Hepatocyte (in vitro differentiated cells): Measurements from ENCODE around the gene NPW.

ENCODE experiments used
- EZH2 ChIP-seq: fragments of 200-600 bp; sonication (generic); IDR thresholded peaks from 2 replicates; pipeline ENCODE4 v1.6.1; 2016; ENCODE audit warnings: antibody characterized with exemption, mild to moderate bottlenecking, borderline replicate concordance
- EZH2phosphoT487 ChIP-seq: fragments of 200-600 bp; sonication (generic); IDR thresholded peaks from one replicate; pipeline ENCODE4 v1.6.1; 2018; ENCODE audit warnings: antibody characterized with exemption, mild to moderate bottlenecking, low read depth, moderate library complexity; ENCODE audit not compliant: unreplicated experiment, severe bottlenecking
- TF ChIP-seq, protein P1 (sequence below): fragments of 200-600 bp; sonication (generic); IDR thresholded peaks from 2 replicates; pipeline ENCODE4 v1.5.1; 2016; ENCODE audit warnings: antibody characterized with exemption, mild to moderate bottlenecking; ENCODE audit not compliant: poor library complexity

DNA sequence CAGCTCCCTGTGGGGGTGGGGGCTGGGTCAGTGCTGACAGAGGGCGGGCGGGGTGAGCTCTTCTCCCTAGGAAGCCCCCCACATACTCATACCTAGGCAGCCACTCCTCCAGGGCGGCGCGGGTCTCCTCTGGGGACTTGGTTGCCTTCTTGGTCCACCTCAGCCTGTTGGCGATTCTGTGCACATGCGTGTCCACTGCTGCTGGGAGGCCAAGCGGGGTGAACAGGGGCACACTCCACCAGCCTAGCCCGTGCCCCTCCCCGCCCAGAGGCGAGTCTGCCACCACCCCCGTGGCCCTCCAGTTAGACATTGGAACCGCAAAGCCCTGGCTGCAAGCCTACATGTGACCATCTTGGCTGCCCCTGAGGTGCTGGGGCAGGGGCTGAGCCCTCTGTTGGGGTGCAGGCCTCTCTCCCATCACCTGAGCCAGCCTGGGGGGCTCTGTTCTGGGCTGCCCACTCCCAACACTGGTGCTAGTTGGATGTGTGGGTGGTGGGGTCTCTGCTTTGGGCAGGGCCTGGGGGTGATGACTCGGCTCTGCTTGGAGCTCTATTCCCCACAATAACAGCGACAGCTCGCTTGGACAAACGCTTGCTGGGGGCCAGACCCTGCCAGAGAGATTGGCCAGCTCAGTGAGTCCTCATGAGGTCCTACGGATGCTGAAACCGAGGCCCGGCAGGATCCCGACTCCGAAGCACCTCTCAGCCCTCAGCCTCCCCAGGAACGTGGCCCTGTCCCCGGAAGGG, 20.6 kb downstream of the NPW start:
- TF ChIP-seq EZH2phosphoT487, result no peak
- TF ChIP-seq, protein P1, sequence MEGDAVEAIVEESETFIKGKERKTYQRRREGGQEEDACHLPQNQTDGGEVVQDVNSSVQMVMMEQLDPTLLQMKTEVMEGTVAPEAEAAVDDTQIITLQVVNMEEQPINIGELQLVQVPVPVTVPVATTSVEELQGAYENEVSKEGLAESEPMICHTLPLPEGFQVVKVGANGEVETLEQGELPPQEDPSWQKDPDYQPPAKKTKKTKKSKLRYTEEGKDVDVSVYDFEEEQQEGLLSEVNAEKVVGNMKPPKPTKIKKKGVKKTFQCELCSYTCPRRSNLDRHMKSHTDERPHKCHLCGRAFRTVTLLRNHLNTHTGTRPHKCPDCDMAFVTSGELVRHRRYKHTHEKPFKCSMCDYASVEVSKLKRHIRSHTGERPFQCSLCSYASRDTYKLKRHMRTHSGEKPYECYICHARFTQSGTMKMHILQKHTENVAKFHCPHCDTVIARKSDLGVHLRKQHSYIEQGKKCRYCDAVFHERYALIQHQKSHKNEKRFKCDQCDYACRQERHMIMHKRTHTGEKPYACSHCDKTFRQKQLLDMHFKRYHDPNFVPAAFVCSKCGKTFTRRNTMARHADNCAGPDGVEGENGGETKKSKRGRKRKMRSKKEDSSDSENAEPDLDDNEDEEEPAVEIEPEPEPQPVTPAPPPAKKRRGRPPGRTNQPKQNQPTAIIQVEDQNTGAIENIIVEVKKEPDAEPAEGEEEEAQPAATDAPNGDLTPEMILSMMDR, result no peak
- TF ChIP-seq EZH2, result no peak
